NCI-H1694 treated with DMSO at 0.1 percent for 48 hours (cell line): ENCODE measurements around the gene PRKCE.

Experiments
- DNase-seq: peaks from one replicate; lab custom pipeline; 2025; lab: John Stamatoyannopoulos, UW

Gene PRKCE

GRCh38 chr2:45992741-45993475 lies 341.4 kb downstream of the PRKCE start:
- DNase-seq = no peak

DNA sequence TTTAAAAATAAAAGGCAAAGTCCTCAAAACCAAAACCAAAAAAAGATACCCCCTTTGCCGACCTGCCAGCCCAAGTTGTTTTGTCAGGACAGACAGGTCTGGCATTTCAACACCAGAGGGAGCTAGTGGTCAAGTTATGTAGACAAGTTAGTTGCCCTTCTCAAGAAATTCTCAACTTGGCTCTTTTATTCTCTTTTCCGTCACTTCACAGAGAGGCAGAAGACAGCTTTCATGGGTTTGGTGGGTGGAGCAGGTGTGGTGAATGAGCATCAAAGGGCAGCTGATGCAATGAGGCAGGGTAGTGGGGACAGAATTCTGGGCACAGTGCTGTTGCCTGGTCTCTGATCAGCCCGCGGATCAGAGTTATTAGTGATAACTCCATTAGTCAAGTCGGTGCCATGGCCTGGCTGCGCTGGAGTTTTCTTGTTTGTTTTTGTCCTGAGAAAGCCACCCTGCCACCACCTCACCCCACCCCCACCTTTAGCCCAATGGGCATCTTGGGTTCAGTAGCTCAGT lies 342.1 kb downstream of the PRKCE start:
- DNase-seq = peak; percentile 36

- no peak for DNase-seq
Measured at GRCh38 chr2:45994060-45994459, 342.6 kb downstream of the PRKCE start.

DNA sequence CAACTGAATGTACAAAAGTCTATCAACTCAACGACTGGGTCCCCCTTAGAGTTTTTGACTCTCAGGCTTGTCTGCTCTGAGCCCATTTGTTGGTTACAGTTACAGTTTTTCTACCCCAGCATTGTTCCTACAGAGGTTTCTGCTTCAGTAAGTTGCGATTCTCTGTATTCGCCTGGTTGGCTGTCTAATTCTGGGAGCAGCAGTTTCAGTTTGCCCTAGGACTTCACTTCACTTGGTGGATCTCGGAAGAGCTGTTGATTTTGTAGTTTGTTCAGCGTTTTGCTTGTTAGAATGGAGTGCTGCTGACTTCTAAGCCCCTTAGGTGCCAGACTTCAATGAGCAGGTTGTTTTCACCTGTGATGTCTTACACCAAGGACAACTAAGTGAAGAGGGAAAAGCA lies 349.2 kb downstream of the PRKCE start:
- no peak for DNase-seq

GRCh38 chr2:46001290-46001689 lies 349.8 kb downstream of the PRKCE start:
- DNase-seq = no peak

DNA sequence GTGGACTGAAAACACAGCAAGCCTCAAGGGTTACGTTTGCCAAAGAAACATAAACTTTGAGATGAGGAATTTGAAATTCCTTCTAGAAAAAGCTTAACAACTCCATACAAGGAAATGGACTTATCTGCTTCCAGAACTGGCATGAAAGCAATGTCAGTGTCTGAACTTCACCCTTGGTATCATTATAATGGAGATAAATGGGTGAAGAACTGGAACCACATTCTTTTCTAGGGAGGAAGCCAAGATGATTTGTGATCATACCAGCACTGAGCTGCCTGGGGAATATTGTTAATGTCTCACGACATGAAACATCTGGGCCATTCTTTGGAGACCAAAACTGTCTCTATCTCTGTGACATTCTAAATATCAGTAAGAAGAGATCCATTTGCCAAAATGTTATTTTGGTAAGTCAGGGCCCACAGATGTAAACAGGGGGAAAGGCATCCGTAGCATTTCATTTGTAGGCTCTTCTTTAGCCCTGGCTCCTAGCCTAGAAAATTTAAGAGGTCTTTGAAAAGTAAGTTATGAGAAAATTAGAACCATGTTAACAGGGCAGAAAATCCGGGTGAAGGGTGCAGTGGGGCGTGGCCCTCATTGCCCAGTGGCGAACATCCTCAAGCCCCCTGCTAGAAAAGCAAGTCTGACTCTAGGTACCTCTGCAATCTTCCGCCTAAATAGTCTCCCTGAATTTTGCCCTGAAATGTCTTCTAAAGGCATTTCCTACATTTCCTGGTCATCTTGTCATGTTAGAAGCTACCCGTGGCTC lies 350.4 kb downstream of the PRKCE start:
- DNase-seq = no peak

DNA sequence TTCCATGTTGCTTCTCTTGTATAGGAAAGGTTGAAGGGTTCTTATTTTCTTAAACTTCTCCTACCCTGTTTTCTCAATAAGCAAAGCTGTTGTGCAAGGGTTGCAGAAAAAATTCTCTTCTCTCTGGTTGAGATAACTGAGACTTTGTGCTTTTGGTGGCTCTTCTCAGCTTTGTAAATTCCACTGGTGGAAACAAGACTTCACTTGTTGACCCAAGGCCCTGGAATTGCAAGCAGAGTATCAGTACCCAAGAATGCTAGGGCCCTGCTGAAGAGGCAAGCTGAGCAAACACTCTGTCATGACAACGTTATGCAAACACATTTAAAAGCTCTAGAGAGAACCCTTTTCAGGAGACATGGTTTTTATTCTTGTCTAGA lies 351.0 kb downstream of the PRKCE start:
- no peak for DNase-seq

GRCh38 chr2:46002947-46003346 lies 351.5 kb downstream of the PRKCE start:
- DNase-seq = no peak

DNA sequence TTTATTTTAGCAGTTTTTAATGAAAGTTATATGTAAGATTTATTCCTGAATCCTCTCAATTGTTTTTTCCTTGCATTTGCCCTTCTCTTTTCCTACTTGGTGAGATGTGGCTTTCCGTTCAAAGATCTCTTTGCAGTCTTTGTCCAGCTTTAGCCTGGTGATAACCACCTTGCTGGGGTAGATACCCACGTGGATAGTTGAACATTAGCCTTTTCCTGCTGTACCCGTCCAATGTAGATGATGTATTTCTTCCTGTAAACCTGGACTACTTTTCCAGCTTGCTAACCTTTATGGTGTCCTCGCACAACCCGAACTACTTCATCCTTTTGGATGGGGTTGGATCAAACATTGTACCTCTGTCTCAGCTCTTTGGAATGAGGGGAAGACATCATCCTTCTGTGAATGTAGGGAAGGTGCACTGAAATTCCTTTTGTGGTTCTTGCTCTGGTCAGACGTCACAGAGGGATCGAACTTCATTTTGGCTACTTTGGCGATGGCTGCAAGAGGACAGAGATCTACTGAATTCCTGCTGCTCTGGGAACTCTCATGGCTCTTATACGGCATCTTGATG lies 352.5 kb downstream of the PRKCE start:
- no peak for DNase-seq

- DNase-seq = no peak
Measured at GRCh38 chr2:46006473-46007025, 355.1 kb downstream of the PRKCE start.

GRCh38 chr2:46007412-46007811 lies 355.9 kb downstream of the PRKCE start:
- DNase-seq = no peak

DNA sequence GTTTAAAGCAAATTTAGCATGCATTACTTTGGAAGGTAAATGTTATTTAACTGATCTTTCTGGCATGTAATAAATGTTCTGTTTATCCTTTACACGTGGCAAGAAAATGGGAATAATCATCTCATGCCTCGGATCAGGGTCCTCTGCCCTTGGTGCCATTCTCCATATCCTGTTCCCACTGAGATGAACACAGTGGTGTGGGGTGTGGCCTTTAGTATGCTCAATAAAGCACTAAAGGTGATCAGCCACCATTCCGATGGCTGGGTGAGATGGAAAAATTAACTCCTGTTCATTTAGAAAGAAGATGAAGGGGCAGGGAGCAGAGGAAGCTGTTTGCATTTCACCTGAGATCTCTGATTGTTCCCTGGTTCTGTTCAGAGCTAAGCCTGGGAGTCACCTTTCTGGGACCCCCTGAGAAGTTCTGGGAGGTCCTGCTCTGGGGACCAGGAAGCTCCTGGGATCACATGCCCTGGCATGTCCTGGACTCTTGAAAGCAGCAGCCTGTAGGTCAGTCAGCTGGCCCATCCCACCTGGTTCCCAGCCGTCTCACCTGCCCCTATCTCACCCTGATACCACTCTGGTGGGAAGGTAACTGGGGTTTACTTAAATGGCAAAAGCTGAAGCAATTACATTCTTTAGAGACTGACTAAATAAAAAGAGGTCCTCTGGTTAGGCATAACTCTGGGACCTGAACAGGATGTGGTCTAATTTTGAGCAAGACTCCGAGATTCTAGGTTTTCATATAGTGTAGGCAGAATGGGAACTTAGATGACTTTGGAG lies 356.8 kb downstream of the PRKCE start:
- DNase-seq = no peak

DNA sequence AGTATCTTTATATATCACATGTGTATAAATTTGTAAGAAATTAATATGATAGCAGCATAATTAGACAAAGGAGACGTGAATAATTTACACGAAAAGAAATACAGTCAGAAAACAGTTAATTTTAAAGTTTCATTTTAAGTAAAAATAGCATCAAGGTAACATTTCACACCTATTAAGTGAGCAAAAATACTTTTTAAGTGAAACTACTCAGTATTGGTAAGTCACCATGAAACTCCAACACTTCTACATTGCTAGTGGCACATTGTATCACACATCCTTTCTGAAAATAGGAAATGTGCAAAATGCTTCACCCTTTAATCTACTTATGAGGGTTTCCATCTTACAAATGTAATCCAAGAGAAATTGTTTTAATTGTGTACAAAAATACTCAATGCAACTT lies 357.8 kb downstream of the PRKCE start:
- no peak for DNase-seq

GRCh38 chr2:46009772-46010171 lies 358.3 kb downstream of the PRKCE start:
- DNase-seq = no peak

DNA sequence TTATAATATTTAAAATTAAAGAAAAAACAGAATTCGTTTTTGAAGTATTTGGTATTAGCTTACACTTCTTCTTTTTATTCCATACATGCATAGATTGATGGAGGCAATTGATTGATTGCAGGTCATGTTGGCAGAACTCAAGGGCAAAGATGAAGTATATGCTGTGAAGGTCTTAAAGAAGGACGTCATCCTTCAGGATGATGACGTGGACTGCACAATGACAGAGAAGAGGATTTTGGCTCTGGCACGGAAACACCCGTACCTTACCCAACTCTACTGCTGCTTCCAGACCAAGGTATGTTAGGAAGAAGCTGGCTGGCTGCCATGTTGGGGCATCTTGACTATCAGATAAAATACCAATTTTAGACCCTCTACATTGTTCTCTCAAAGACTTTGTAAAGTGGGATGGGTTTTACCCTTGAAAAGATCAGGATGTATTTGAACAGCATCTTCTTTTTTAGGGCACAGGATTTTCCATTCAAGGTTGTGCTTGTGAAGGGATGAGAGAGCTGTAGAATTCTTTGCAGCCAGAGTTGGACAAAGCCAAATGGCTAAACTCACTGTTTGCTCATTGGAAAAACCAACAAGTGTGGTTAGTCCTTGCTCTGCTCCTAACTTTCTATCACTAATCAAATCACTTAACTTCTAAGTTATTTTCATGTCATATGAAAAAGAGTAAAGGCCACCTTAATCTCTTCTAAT lies 358.9 kb downstream of the PRKCE start:
- no peak for DNase-seq

GRCh38 chr2:46010925-46011490 lies 359.5 kb downstream of the PRKCE start:
- peak; percentile 75 for DNase-seq

- DNase-seq = no peak
Measured at GRCh38 chr2:46012618-46013240, 361.3 kb downstream of the PRKCE start.

DNA sequence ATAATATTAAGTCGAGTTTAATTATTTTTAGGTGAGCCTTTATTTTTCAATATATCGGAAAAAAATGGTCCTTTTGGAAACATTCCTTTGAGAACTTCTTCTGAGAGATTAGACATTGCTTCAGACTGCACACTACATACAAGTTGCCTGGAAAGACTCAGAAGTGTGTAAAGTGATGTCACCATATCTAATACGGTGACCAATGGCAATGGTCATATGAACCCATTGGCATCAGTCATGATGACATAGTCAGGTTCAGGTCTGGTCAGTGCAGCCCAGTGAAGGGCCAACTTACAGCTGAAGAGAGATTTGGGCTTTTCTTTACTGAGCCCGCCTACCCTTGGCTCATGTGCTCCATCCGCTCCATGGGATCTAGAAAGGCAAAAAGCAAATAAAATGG lies 362.3 kb downstream of the PRKCE start:
- no peak for DNase-seq

GRCh38 chr2:46014911-46015654 lies 363.6 kb downstream of the PRKCE start:
- DNase-seq = no peak

DNA sequence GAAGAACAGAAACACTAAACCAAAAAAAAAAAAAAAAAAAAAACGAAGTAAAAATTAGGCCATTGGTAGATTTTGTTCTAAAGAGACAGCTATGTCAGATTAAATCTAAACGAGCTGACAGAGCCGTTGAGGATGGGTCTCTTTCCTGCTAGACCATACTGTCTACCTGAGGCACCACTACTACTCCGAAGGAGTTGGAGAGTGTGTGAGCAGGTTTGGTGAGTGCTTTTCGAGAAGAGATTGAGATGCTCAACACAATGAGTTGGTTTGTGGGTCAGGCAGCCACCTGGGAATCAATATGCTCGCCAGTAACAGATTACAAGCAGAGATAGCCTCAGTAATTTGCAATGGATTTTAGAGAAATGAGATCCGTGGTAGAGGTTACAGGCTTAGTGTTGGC lies 364.2 kb downstream of the PRKCE start:
- DNase-seq = no peak
